Breast epithelium (tissue), 4 donors: ENCODE measurements around the gene RABGAP1L. TPM values are rescaled to one million over a fixed set of nuclear protein-coding genes. Genes with fewer than 3 reads are reported as not detected.

Experiments used
- DNase-seq, 2 donors: peaks; one replicate each; pipeline ENCODE4 v3.0.0-alpha.2; 2019; ENCODE audit warnings: low spot score in 2 of 2
- H3K27ac ChIP-seq, 2 donors: fragments of 200-600 bp; sonication (generic) in 1 of 2; one replicate each; pipeline ENCODE4 v1.5.1; 2016 to 2019; ENCODE audit warnings: mild to moderate bottlenecking in 1 of 2
- H3K27me3 ChIP-seq, 2 donors: fragments of 200-600 bp; sonication (generic) in 1 of 2; one replicate each; pipeline versions ENCODE4 v1.5.1 to v1.6.0; 2017 to 2019; ENCODE audit warnings: control low read depth in 1 of 2, mild to moderate bottlenecking in 1 of 2
- H3K36me3 ChIP-seq: fragments of 200-600 bp; one replicate; pipeline ENCODE4 v1.5.1; 2019
- H3K4me1 ChIP-seq, 2 donors: fragments of 200-600 bp; sonication (generic); one replicate each; pipeline ENCODE4 v1.5.1; 2016 to 2019; ENCODE audit warnings: control low read depth in 1 of 2
- H3K4me3 ChIP-seq, 3 donors: fragments of 200-600 bp; sonication (generic); 1 replicate in 2 of 3; 2 replicates in 1 of 3; pipeline ENCODE4 v1.5.1; 2016 to 2019; ENCODE audit warnings: mild to moderate bottlenecking in 3 of 3, moderate library complexity in 2 of 3
- H3K9me3 ChIP-seq, 2 donors: fragments of 200-600 bp; sonication (generic) in 1 of 2; one replicate each; pipeline ENCODE4 v1.5.1; 2016 to 2019; ENCODE audit warnings: control low read depth in 1 of 2
- POLR2A ChIP-seq: fragments of 450-650 bp; IDR thresholded peaks from one replicate; pipeline ENCODE4 v1.6.1; 2016; ENCODE audit warnings: antibody characterized with exemption, mild to moderate bottlenecking, moderate library complexity
- POLR2AphosphoS5 ChIP-seq, 3 donors: sonication (generic); formaldehyde crosslinking; IDR thresholded peaks; one replicate each; pipeline ENCODE4 v1.6.1; 2017; ENCODE audit warnings: antibody characterized with exemption in 3 of 3
- intact Hi-C: fragments of 100-400 bp; cut with DNase I; formaldehyde crosslinking; loops from one replicate; pipeline ENCODE4 v1.15.1; 2023; ENCODE audit warnings: low total_unique reads
- total RNA-seq, 3 donors: library from RNA; depleted of rRNA; stranded (reverse); fragments of >200 nt; gene quantifications; one replicate each; pipeline ENCODE4 v1.1.0, GENCODE V29; 2016
- TF ChIP-seq, protein P1 (sequence below), 3 donors: fragments of 450-650 bp; IDR thresholded peaks; one replicate each; pipeline ENCODE4 v1.5.1; 2016 to 2017; ENCODE audit warnings: antibody characterized with exemption in 3 of 3, mild to moderate bottlenecking in 3 of 3, moderate library complexity in 3 of 3

RABGAP1L gene
- 10 to 100 TPM; 41.3 to 83.7 (median 49.5) TPM for total RNA-seq

DNA sequence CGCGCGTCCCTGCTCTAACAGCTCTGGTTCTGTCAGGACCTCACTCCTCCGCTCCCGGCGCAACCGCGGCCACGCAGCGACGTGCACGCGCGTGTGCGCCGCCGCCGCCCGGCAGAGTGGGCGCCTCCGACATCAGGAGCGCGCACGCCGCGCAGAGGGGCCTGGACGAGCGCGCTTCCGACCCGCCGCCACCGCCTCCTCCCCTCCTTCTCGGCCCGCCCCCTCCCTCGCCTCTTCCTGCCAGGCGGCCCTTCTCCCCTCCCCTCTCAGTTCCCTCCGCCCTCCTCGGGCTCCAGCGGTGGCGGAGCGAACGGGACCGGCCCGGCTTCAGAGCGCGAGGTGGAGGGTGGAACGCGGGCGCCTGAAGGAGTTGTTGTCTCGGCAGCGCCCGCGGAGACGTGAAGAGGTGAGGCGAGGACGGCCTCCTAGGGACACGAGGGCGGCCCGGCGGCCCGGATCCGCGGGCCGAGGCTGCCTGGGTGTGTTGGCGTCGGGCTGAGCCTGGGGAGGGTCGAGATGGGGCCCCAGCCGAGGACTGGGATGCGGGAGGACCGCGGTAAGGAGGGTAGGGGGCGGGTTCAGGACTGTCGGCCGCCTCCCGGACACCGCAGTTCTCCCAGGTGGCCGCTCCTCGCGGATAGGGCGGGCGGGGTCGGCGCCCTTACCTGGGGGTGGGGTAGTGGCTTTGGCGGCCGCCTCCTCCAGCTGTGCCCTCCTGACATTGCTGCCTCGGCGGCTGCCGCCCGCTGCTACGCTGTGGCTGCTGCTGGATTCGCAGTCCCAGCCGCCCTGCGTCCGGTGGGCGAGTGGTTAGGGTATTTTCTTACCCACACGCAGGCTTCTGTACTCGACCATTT, at the start of gene RABGAP1L:
Gene RABGAP1L (plus strand): TSS at position 269 of the 857 bp plus-strand sequence.
- intact Hi-C loops: loop anchor here (5.0 kb wide), 1 partner anchor 457 kb away; no protein-coding TSS in a partner anchor
- Histone ChIP-seq H3K4me3 (peak within 1 kb of the TSS; percentile 75 to 90 (median 84)), H3K9me3 (no peaks in the 10 kb centered on the region), H3K36me3 (no peaks in the 10 kb centered on the region), H3K27me3 (no peaks in the 10 kb centered on the region), H3K4me1 (no peaks in the 10 kb centered on the region), H3K27ac (peak within 1 kb of the TSS; percentile 89 to 94)
- peak; percentile 81 to 91 for DNase-seq
- peak; percentile 45 for TF ChIP-seq POLR2A
- TF ChIP-seq POLR2AphosphoS5 (IDR thresholded peaks at IDR 0.05): peak; percentile 58 to 81 (median 63)
- TF ChIP-seq, protein P1, sequence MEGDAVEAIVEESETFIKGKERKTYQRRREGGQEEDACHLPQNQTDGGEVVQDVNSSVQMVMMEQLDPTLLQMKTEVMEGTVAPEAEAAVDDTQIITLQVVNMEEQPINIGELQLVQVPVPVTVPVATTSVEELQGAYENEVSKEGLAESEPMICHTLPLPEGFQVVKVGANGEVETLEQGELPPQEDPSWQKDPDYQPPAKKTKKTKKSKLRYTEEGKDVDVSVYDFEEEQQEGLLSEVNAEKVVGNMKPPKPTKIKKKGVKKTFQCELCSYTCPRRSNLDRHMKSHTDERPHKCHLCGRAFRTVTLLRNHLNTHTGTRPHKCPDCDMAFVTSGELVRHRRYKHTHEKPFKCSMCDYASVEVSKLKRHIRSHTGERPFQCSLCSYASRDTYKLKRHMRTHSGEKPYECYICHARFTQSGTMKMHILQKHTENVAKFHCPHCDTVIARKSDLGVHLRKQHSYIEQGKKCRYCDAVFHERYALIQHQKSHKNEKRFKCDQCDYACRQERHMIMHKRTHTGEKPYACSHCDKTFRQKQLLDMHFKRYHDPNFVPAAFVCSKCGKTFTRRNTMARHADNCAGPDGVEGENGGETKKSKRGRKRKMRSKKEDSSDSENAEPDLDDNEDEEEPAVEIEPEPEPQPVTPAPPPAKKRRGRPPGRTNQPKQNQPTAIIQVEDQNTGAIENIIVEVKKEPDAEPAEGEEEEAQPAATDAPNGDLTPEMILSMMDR (IDR thresholded peaks at IDR 0.05): no peak

DNA sequence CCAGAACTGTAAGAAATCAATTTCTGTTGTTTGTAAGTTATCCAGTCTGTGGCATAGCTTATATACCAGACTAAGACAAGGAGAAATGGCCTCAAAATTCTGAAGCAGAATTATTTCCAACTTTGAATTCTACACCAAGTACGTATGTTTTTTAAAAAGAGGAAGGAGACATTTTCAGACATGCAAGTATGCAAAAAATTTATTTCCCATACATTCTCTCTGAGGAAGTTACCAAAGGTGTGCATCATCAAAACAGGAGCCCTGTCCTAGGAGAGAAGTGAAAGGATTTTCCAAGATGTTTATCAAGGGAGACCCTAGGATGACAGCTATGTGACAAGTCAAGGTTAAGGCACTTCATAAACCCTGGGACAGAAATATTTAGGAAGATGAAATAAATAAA, 49.3 kb upstream of the RABGAP1L start:
- Histone ChIP-seq H3K27me3 (no peaks in the 10 kb centered on the region), H3K9me3 (no peaks in the 10 kb centered on the region), H3K27ac (no peak overlapping the region), H3K4me1 (no peaks in the 10 kb centered on the region), H3K36me3 (no peaks in the 10 kb centered on the region), H3K4me3 (no peak overlapping the region)
- no peak for DNase-seq
- intact Hi-C loops: no loop called here
- TF ChIP-seq, protein P1 (IDR thresholded peaks at IDR 0.05): no peak
- TF ChIP-seq POLR2AphosphoS5 (IDR thresholded peaks at IDR 0.05) (no peak), POLR2A (no peak)

DNA sequence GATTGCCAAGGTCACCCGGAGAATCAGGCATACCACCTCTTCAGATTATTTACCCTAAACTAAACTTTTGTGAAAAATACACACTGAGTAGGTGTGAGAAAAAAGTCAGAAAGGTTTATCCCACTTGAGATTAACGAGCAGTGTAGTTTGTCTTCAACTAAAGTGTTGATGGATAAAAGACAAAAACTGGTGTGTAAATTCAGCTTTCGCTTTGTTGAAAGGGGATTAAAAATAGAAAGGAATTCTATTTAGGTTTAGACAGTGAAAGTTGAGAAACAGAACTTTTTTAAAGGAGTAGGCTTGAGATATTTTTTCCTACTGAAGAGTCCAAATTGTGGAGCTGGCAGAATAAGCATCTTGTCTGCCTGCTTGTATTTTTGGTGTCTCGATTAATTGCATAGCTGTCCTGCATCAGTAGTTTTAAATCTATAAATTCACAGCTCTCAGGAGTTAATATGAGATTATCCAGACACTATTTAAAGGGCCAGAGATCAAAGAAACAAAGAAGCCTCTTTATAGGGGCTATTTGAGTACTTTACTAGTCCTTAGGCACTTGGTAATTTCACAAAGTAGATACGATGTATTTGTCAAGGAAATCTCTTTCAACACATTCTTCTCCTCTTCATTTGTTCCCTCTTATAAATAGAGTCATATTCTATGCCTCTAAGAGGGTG, 46.7 kb upstream of the RABGAP1L start:
- no peak overlapping the region for H3K4me3 ChIP-seq
- intact Hi-C loops: no loop called here
- H3K4me1 ChIP-seq: no peaks in the 10 kb centered on the region
- TF ChIP-seq POLR2A (no peak), POLR2AphosphoS5 (IDR thresholded peaks at IDR 0.05) (no peak)
- TF ChIP-seq, protein P1 (IDR thresholded peaks at IDR 0.05): no peak
- H3K27ac ChIP-seq: no peak overlapping the region
- no peak for DNase-seq
- no peaks in the 10 kb centered on the region for H3K36me3 ChIP-seq
- H3K27me3 ChIP-seq: no peaks in the 10 kb centered on the region
- no peaks in the 10 kb centered on the region for H3K9me3 ChIP-seq

- Histone ChIP-seq H3K27ac (no peak overlapping the region), H3K36me3 (no peaks in the 10 kb centered on the region)
- intact Hi-C loops: no loop called here
Observed at GRCh38 chr1:174114106-174114505, 45.2 kb upstream of the RABGAP1L start.

More at GRCh38 chr1:174114106-174114505, 45.2 kb upstream of the RABGAP1L start:
- no peaks in the 10 kb centered on the region for H3K27me3 ChIP-seq
- no peaks in the 10 kb centered on the region for H3K4me1 ChIP-seq
- no peak overlapping the region for H3K4me3 ChIP-seq
- no peaks in the 10 kb centered on the region for H3K9me3 ChIP-seq
- DNase-seq: no peak
- TF ChIP-seq POLR2AphosphoS5 (IDR thresholded peaks at IDR 0.05) (no peak), POLR2A (no peak)
- TF ChIP-seq, protein P1 (IDR thresholded peaks at IDR 0.05): no peak
